ENCODE data around the gene ST3GAL3.

DNA sequence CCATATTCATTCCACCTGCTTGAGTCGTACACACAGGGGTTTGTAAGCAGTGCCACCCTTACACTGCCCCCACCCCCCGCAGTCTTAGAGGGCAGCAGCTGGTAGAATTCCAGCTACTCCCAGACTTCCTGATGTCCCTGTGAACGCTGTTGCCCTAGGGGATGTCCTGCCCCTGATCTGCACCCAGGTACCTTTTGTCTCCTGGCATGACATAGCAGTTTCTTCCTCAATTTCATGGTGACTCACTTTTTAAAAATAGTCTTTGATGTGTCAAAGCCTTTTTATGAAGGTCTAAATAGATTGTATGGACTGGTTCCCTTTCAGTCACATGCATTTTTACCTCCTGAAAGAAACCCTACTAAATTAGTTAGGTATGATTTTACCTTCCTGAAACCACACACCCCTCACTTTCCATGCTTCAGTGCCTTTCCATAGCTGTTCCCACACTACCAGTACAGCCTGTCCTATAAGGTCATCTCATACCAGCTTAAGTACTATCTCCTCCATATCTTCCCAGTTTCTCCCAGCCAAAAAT is 76.4 kb downstream of the ST3GAL3 start:
- TF ChIP-seq, protein P1, sequence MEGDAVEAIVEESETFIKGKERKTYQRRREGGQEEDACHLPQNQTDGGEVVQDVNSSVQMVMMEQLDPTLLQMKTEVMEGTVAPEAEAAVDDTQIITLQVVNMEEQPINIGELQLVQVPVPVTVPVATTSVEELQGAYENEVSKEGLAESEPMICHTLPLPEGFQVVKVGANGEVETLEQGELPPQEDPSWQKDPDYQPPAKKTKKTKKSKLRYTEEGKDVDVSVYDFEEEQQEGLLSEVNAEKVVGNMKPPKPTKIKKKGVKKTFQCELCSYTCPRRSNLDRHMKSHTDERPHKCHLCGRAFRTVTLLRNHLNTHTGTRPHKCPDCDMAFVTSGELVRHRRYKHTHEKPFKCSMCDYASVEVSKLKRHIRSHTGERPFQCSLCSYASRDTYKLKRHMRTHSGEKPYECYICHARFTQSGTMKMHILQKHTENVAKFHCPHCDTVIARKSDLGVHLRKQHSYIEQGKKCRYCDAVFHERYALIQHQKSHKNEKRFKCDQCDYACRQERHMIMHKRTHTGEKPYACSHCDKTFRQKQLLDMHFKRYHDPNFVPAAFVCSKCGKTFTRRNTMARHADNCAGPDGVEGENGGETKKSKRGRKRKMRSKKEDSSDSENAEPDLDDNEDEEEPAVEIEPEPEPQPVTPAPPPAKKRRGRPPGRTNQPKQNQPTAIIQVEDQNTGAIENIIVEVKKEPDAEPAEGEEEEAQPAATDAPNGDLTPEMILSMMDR (IDR thresholded peaks at IDR 0.05; ENCODE audit: insufficient read depth, low read length), result no peak
- no peak for TF ChIP-seq SPI1 (IDR thresholded peaks at IDR 0.05; ENCODE audit: borderline replicate concordance, low read depth)
- no peak for TF ChIP-seq POLR2AphosphoS5 (IDR thresholded peaks at IDR 0.05; ENCODE audit: low read depth)
- no peak for TF ChIP-seq REST (IDR thresholded peaks at IDR 0.05; ENCODE audit: insufficient replicate concordance, low read depth)

Measured in HL-60 (cell line).